Activated T-cell treated with anti-CD3 and anti-CD28 coated beads, Interleukin-2, amount 50 U/mL, for 4 hours (primary cell): ENCODE results near the gene NTNG1. TPM values are rescaled to one million over a fixed set of nuclear protein-coding genes. Genes with fewer than 3 reads are reported as not detected.
A peak's percentile ranks its signal among the peaks of the same experiment; 100 is the strongest.
"Not testable (repeated sequence)": the region's sequence is repeated elsewhere in the genome, so short reads cannot be mapped to it uniquely, and the experiment has no call there.

Experiments
- ATAC-seq, 2 donors: fragments of 200-7000 bp; cut with Tn5 transposase; one replicate each; pipeline ENCODE4 v1.10.0; 2021
- DNase-seq: peaks from one replicate; pipeline ENCODE4 v3.0.0-alpha.2; 2020
- H3K27me3 Mint-ChIP-seq: one replicate; pipeline ENCODE4 v1.8.0; 2021; ENCODE audit warnings: low read depth, mixed read lengths
- H3K36me3 Mint-ChIP-seq: one replicate; pipeline ENCODE4 v1.8.0; 2022; ENCODE audit warnings: mixed read lengths; ENCODE audit not compliant: insufficient read depth
- H3K4me1 Mint-ChIP-seq: one replicate; pipeline ENCODE4 v1.8.0; 2021; ENCODE audit warnings: low read depth, mixed read lengths
- H3K4me3 Mint-ChIP-seq: one replicate; pipeline ENCODE4 v1.8.0; 2021; ENCODE audit warnings: mild to moderate bottlenecking, moderate library complexity, mixed read lengths
- H3K9me3 Mint-ChIP-seq: one replicate; pipeline ENCODE4 v1.8.0; 2021; ENCODE audit warnings: mixed read lengths
- total RNA-seq, 3 donors: library from RNA; stranded (reverse); gene quantifications; one replicate each; pipeline ENCODE4 v1.2.1, GENCODE V29; 2021

NTNG1 gene
- total RNA-seq, result not detected

- peak; percentile 17 for DNase-seq
- H3K4me3 Mint-ChIP-seq, result peak within 1 kb of the TSS; percentile 76
- no peaks in the 10 kb centered on the region for H3K9me3 Mint-ChIP-seq
- peaks cover 64% of the 10 kb centered on the region for H3K27me3 Mint-ChIP-seq
- peaks cover 18% of the 10 kb centered on the region for H3K4me1 Mint-ChIP-seq
- H3K36me3 Mint-ChIP-seq, result no peaks in the 10 kb centered on the region
- ATAC-seq, result peak; percentile 60 to 64
Measured at GRCh38 chr1:107140703-107141490, at the start of gene NTNG1. Gene NTNG1 (plus strand): TSS chr1:107141039.

- Mint-ChIP-seq H3K4me3 (no peak overlapping the region), H3K4me1 (no peaks in the 10 kb centered on the region), H3K27me3 (no peaks in the 10 kb centered on the region), H3K36me3 (no peaks in the 10 kb centered on the region), H3K9me3 (peaks cover 4% of the 10 kb centered on the region)
- no peak for DNase-seq
- ATAC-seq, result no peak
Measured at GRCh38 chr1:107091418-107091817, 49.4 kb upstream of the NTNG1 start.

GRCh38 chr1:107093395-107093794 lies 47.4 kb upstream of the NTNG1 start:
- not testable (repeated sequence) for H3K4me1 Mint-ChIP-seq, ATAC-seq, H3K36me3 Mint-ChIP-seq, H3K9me3 Mint-ChIP-seq, H3K4me3 Mint-ChIP-seq, DNase-seq, H3K27me3 Mint-ChIP-seq

- DNase-seq, result no peak
- no peaks in the 10 kb centered on the region for H3K4me1 Mint-ChIP-seq
- H3K36me3 Mint-ChIP-seq, result no peaks in the 10 kb centered on the region
- ATAC-seq, result no peak
- H3K9me3 Mint-ChIP-seq, result no peaks in the 10 kb centered on the region
- no peak overlapping the region for H3K4me3 Mint-ChIP-seq
- peaks cover 4% of the 10 kb centered on the region for H3K27me3 Mint-ChIP-seq
Measured at GRCh38 chr1:107095647-107096046, 45.2 kb upstream of the NTNG1 start.

DNA sequence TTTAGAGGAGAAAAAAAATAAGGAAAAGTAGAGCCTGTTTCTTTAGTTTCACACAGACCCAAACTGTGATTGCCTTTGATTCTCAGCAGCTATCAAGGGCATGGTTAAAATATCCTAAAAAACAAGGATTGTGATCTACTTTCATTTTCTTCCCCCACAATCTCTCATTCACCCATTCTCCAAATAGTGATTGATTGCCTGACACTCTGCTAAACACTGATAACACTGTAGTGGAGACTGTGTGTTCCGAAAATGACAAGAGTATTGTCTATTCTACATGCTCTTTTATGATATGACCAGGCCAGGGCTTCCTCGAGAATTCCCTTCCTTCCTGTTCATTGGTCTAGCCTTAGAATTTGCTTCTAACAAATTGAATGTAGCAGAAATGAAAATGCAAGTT lies 44.1 kb upstream of the NTNG1 start:
- H3K4me3 Mint-ChIP-seq, result no peak overlapping the region
- H3K36me3 Mint-ChIP-seq, result no peaks in the 10 kb centered on the region
- no peaks in the 10 kb centered on the region for H3K4me1 Mint-ChIP-seq
- H3K9me3 Mint-ChIP-seq, result no peaks in the 10 kb centered on the region
- DNase-seq (no peak), ATAC-seq (no peak)
- H3K27me3 Mint-ChIP-seq, result peaks cover 6% of the 10 kb centered on the region

DNA sequence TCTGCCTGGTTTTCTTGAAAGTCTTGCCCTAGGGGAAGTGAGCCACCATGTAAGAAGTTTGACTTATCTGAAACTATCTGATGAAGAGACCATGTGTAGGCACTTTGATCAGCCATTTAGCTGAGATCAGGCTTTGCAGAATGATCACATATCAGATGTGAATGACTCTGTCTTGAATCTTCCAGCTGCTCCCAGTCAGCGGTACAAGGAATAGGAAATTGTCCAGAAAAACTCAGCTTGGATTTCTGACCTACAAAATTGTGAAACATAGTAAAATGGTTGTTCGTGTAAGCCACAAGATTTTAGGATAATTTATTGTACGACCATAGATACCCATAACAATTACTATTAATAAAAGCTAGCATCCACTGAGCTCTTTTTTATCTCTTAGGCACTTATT lies 41.9 kb upstream of the NTNG1 start:
- no peaks in the 10 kb centered on the region for H3K9me3 Mint-ChIP-seq
- H3K27me3 Mint-ChIP-seq, result peaks cover 9% of the 10 kb centered on the region
- no peak for DNase-seq
- H3K4me3 Mint-ChIP-seq, result no peak overlapping the region
- no peaks in the 10 kb centered on the region for H3K4me1 Mint-ChIP-seq
- no peaks in the 10 kb centered on the region for H3K36me3 Mint-ChIP-seq
- ATAC-seq, result no peak

DNA sequence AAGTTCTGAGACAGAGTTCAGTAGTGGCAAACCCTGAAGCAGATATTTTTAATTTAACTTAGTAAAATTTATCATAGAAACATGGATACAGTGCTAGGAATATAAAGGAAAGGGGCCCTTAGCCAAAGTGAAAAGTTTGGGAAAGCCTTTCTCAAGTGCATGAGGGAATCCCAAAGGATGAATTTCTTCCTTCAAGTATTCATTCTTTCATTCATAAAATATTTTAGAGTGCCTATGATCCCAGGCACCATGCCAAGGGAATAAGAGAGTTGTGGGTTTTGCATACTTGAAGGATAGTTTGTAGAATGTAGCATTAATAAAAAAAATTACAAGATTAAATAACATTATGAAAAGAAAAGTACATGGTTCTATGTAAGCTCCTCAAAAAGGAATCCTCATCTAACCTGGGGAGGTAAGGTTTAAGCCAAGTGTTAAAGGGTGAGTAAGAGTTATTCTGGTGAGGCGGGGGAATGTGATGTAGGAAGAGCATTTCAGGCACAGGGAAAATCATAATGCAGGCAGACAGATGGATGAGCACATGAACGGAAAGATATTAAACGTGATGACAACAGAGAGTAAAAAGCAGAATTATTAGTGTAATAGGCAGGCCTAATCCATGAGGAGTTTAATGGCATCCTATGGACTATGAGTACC lies 40.4 kb upstream of the NTNG1 start:
- Mint-ChIP-seq H3K36me3 (no peaks in the 10 kb centered on the region), H3K4me1 (no peaks in the 10 kb centered on the region), H3K4me3 (no peak overlapping the region), H3K9me3 (no peaks in the 10 kb centered on the region), H3K27me3 (peaks cover 9% of the 10 kb centered on the region)
- DNase-seq (no peak), ATAC-seq (no peak)

DNA sequence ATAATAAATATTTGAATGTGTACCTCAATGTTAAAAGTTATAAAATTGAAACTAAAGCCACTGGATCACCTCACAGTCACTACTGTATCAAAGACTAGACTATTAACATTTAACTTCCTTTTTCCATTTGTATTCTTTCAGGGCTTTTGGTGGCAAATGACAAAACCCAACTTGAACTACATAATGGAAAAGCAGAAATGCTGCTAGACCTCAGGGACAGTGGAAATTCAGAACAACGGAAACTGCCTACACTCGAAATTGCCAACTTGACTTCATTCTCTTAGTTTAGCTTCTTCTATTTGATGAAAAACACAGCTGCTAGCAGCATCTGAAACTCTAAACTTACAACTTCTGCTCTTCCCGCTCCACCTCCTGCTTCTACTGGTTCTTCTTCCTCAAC lies 34.9 kb upstream of the NTNG1 start:
- H3K9me3 Mint-ChIP-seq, result no peaks in the 10 kb centered on the region
- DNase-seq, result no peak
- H3K4me3 Mint-ChIP-seq, result no peak overlapping the region
- H3K36me3 Mint-ChIP-seq, result no peaks in the 10 kb centered on the region
- no peaks in the 10 kb centered on the region for H3K4me1 Mint-ChIP-seq
- no peak for ATAC-seq
- H3K27me3 Mint-ChIP-seq, result peaks cover 5% of the 10 kb centered on the region

- Mint-ChIP-seq H3K27me3 (no peaks in the 10 kb centered on the region), H3K9me3 (no peaks in the 10 kb centered on the region), H3K4me3 (no peak overlapping the region), H3K4me1 (no peaks in the 10 kb centered on the region), H3K36me3 (no peaks in the 10 kb centered on the region)
- DNase-seq (no peak), ATAC-seq (no peak)
Measured at GRCh38 chr1:107110326-107110725, 30.5 kb upstream of the NTNG1 start.

DNA sequence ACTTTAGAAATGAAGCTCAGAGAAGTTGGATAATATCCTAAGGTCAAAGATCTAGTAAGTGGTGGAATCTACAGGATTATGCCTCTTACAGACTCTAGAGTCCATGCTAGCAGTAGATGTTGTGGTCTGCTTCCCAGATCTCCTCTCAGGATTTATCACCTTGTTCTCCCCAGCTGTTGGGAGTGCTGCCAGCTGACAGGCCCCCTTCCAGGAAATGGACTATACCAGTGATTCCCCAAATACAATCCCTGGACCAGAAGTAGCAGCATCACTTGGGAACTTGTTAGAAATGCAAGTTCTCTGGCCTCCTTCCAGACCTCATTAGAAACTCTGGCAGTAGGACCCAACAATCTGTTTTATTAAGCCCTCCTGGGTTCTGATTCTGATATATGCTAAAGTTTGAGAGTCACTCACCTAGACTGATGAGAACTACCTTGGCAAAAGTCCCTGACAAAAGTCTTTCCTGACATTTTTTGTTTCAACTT lies 24.5 kb upstream of the NTNG1 start:
- ATAC-seq (no peak), DNase-seq (no peak)
- Mint-ChIP-seq H3K27me3 (peaks cover 9% of the 10 kb centered on the region), H3K9me3 (no peaks in the 10 kb centered on the region), H3K4me1 (no peaks in the 10 kb centered on the region), H3K36me3 (no peaks in the 10 kb centered on the region), H3K4me3 (no peak overlapping the region)

DNA sequence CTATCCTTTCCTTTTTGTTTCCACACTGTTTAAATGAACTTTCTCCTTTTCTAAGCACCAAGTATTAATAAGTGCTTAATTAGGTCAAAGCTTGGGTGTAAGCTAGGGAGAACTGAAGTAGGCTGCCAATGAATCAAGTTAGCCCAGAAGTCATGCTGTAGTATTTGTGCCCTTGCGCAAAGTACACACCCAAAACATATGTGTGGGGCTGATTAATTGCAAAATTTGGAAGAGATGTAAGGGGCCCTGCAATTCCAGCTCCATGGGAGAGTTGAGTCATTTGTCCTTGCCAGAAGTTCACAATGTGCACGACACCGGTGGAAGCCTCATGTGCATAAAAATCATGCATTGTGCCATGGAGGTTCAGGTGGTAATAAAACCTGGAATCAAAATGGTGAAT lies 18.6 kb upstream of the NTNG1 start:
- Mint-ChIP-seq H3K4me1 (no peaks in the 10 kb centered on the region), H3K36me3 (no peaks in the 10 kb centered on the region), H3K4me3 (no peak overlapping the region), H3K27me3 (peaks cover 2% of the 10 kb centered on the region), H3K9me3 (no peaks in the 10 kb centered on the region)
- ATAC-seq, result no peak
- no peak for DNase-seq

GRCh38 chr1:107123741-107124140 lies 17.1 kb upstream of the NTNG1 start:
- Mint-ChIP-seq H3K4me3 (no peak overlapping the region), H3K36me3 (no peaks in the 10 kb centered on the region), H3K27me3 (peaks cover 6% of the 10 kb centered on the region), H3K9me3 (no peaks in the 10 kb centered on the region), H3K4me1 (no peaks in the 10 kb centered on the region)
- DNase-seq, result no peak
- no peak for ATAC-seq

- Mint-ChIP-seq H3K9me3 (no peaks in the 10 kb centered on the region), H3K36me3 (no peaks in the 10 kb centered on the region), H3K4me1 (no peaks in the 10 kb centered on the region), H3K27me3 (peaks cover 4% of the 10 kb centered on the region), H3K4me3 (no peak overlapping the region)
- DNase-seq (no peak), ATAC-seq (no peak)
Measured at GRCh38 chr1:107124694-107125093, 16.1 kb upstream of the NTNG1 start.

DNA sequence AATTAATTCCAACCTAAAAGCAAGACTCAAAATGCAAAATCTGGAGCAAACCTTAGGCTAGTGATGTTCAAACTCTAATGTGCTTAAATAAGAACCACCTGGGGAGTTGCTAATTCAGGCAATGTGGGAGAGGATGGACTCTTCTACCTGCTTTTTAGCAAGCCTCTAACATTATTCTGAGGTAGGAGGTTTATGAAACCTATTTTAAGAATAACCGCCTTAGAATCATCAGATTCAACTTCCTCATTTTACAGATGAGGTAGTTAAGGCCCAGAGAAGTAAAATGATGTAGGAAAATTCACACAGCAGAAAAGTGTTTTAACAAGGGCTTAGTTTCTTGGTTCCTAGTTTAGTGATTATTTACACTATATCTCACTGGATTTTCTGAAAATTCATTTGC lies 8.6 kb upstream of the NTNG1 start:
- Mint-ChIP-seq H3K36me3 (no peaks in the 10 kb centered on the region), H3K27me3 (peaks cover 12% of the 10 kb centered on the region), H3K4me3 (no peak overlapping the region), H3K4me1 (no peaks in the 10 kb centered on the region), H3K9me3 (no peaks in the 10 kb centered on the region)
- no peak for DNase-seq
- ATAC-seq, result no peak

DNA sequence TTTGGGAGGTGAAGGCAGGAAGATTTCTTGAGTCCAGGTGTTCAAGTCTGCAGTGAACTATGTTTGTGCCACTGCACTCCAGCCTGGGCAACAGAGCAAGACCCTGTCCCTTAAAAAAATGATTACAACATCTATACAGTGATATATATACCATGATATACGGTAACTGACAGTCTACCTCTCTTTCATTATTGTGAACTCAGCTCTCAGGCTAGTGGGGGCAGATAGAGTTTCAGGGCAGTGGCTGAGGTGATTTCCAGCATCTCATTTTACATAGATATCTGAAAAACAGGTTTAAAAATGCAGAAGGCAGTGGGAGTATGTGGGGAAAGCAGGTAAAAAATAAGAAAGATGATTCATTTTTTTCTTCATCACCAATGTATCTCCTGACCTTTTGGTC lies 8.1 kb upstream of the NTNG1 start:
- ATAC-seq (no peak), DNase-seq (no peak)
- peaks cover 15% of the 10 kb centered on the region for H3K27me3 Mint-ChIP-seq
- no peaks in the 10 kb centered on the region for H3K4me1 Mint-ChIP-seq
- no peaks in the 10 kb centered on the region for H3K9me3 Mint-ChIP-seq
- no peaks in the 10 kb centered on the region for H3K36me3 Mint-ChIP-seq
- H3K4me3 Mint-ChIP-seq, result no peak overlapping the region
